Neural progenitor cell (in vitro differentiated cells): ENCODE results near the gene TBXAS1. TPM values are rescaled to one million over a fixed set of nuclear protein-coding genes. Genes with fewer than 3 reads are reported as not detected.
"Not testable (repeated sequence)": the region's sequence is repeated elsewhere in the genome, so short reads cannot be mapped to it uniquely, and the experiment has no call there.

Experiments used
- DNase-seq: peaks from one replicate; pipeline ENCODE4 v3.0.0-alpha.2; 2016; ENCODE audit warnings: low spot score
- H2AFZ ChIP-seq: fragments of 200-600 bp; sonication (generic); replicated peaks from 2 replicates; pipeline ENCODE4 v1.6.1; 2016; ENCODE audit warnings: antibody characterized with exemption
- H3F3A ChIP-seq: fragments of 200-600 bp; sonication (generic); 2 replicates; pipeline ENCODE4 v1.6.1; 2016; ENCODE audit warnings: antibody characterized with exemption, low read depth
- H3K27ac ChIP-seq: fragments of 200-600 bp; sonication (generic); 2 replicates; pipeline ENCODE4 v1.5.1; 2016; ENCODE audit warnings: mild to moderate bottlenecking
- H3K27me3 ChIP-seq: fragments of 200-600 bp; sonication (generic); 2 replicates; pipeline ENCODE4 v1.6.1; 2016; ENCODE audit warnings: mild to moderate bottlenecking, moderate library complexity
- H3K36me3 ChIP-seq: fragments of 200-600 bp; sonication (generic); 2 replicates; pipeline ENCODE4 v1.5.1; 2016
- H3K4me1 ChIP-seq: fragments of 200-600 bp; sonication (generic); 2 replicates; pipeline ENCODE4 v1.6.1; 2016; ENCODE audit warnings: mixed run types
- H3K4me2 ChIP-seq: fragments of 200-600 bp; sonication (generic); 2 replicates; pipeline ENCODE4 v1.6.1; 2016
- H3K4me3 ChIP-seq: fragments of 200-600 bp; sonication (generic); 2 replicates; pipeline ENCODE4 v1.5.1; 2016
- H3K79me2 ChIP-seq: fragments of 200-600 bp; sonication (generic); 2 replicates; pipeline ENCODE4 v1.6.1; 2016; ENCODE audit warnings: low read depth
- H3K9ac ChIP-seq: fragments of 200-600 bp; sonication (generic); 2 replicates; pipeline ENCODE4 v1.6.1; 2016
- H3K9me3 ChIP-seq: fragments of 200-600 bp; sonication (generic); 2 replicates; pipeline ENCODE4 v1.5.1; 2016; ENCODE audit warnings: low read depth
- H4K20me1 ChIP-seq: fragments of 200-600 bp; sonication (generic); 2 replicates; pipeline ENCODE4 v1.6.1; 2016; ENCODE audit warnings: low read depth
- H3K27ac Mint-ChIP-seq: 3 replicates; pipeline ENCODE4 v1.8.0; 2021; ENCODE audit warnings: mixed read lengths
- H3K27me3 Mint-ChIP-seq: 2 replicates; pipeline ENCODE4 v1.8.0; 2022; ENCODE audit warnings: low read depth, mild to moderate bottlenecking, inconsistent platforms, moderate library complexity, mixed read lengths; ENCODE audit not compliant: insufficient read depth
- H3K36me3 Mint-ChIP-seq: 3 replicates; pipeline ENCODE4 v1.8.0; 2021; ENCODE audit warnings: mixed read lengths
- H3K4me1 Mint-ChIP-seq: 3 replicates; pipeline ENCODE4 v1.8.0; 2021; ENCODE audit warnings: mixed read lengths
- H3K4me3 Mint-ChIP-seq: 3 replicates; pipeline ENCODE4 v1.8.0; 2021; ENCODE audit warnings: mild to moderate bottlenecking, moderate library complexity, mixed read lengths
- H3K9me3 Mint-ChIP-seq: 3 replicates; pipeline ENCODE4 v1.8.0; 2020; ENCODE audit warnings: mixed read lengths
- EZH2 ChIP-seq: fragments of 200-600 bp; sonication (generic); IDR thresholded peaks from 2 replicates; pipeline ENCODE4 v1.6.1; 2017; ENCODE audit warnings: antibody characterized with exemption, mild to moderate bottlenecking, moderate library complexity
- EZH2phosphoT487 ChIP-seq: fragments of 200-600 bp; sonication (generic); IDR thresholded peaks from 2 replicates; pipeline ENCODE4 v1.6.1; 2017; ENCODE audit warnings: antibody characterized with exemption
- total RNA-seq: library from RNA; depleted of rRNA; stranded (reverse); fragments of >200 nt; gene quantifications from 2 replicates; pipeline ENCODE4 v1.2.3, GENCODE V29; 2015; ENCODE audit warnings: low replicate concordance
- TF ChIP-seq, protein P1 (sequence below): fragments of 200-600 bp; sonication (generic); IDR thresholded peaks from 2 replicates; pipeline ENCODE4 v1.5.1; 2017; ENCODE audit warnings: antibody characterized with exemption, mild to moderate bottlenecking

TBXAS1 gene
- total RNA-seq, 1 donor from 2014 or later = not detected

DNA sequence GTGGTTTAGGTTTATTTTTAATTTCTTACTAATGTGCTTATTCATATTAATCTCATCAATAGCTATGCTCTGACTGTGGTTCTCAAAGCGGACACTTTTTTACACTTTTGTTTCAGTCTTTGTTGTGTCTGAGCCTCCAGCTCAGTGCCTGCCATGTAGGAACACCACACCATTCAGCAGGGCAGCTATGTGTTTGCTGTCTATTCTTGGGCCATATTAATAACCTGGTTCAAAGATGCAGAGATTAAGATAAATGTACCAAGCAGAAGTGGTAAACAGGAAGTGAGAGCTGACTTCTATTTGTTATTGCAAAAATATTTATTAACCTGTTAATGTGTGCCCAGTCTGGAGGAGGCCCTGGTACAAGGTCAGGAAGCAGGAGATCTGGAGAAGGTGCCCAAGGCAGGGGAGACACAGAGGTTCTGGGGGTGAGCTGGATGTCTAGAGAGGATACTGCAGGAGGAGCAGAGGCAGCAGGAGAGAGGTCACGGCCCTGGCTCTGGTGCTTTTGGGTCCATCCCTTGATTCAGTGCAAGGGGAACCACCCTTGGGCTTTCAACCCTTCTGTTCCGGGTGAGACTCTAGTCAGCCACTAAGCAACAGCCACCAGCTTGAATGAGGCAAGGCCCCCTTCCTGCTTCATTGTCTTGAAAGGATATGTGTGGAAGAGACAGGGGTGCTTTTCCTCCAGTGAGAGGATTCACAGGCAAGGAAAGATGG lies 1.9 kb downstream of the TBXAS1 start:
- H3K27ac ChIP-seq = no peak overlapping the region
- H3K27me3 ChIP-seq = no peaks in the 10 kb centered on the region
- Mint-ChIP-seq H3K36me3 (peaks cover 2% of the 10 kb centered on the region), H3K27me3 (peaks cover 4% of the 10 kb centered on the region), H3K27ac (no peak overlapping the region), H3K4me3 (no peak overlapping the region), H3K9me3 (peaks cover 14% of the 10 kb centered on the region), H3K4me1 (peaks cover 7% of the 10 kb centered on the region)
- no peaks in the 10 kb centered on the region for H3K79me2 ChIP-seq
- H3K9ac ChIP-seq = no peak overlapping the region
- H3K36me3 ChIP-seq = no peaks in the 10 kb centered on the region
- DNase-seq = no peak
- H3K9me3 ChIP-seq = no peaks in the 10 kb centered on the region
- H3K4me2 ChIP-seq = no peak overlapping the region
- H4K20me1 ChIP-seq = no peaks in the 10 kb centered on the region
- no peaks in the 10 kb centered on the region for H3F3A ChIP-seq
- H2AFZ ChIP-seq = no peak overlapping the region
- H3K4me1 ChIP-seq = no peaks in the 10 kb centered on the region
- no peak overlapping the region for H3K4me3 ChIP-seq
- TF ChIP-seq EZH2 = no peak
- TF ChIP-seq, protein P1, sequence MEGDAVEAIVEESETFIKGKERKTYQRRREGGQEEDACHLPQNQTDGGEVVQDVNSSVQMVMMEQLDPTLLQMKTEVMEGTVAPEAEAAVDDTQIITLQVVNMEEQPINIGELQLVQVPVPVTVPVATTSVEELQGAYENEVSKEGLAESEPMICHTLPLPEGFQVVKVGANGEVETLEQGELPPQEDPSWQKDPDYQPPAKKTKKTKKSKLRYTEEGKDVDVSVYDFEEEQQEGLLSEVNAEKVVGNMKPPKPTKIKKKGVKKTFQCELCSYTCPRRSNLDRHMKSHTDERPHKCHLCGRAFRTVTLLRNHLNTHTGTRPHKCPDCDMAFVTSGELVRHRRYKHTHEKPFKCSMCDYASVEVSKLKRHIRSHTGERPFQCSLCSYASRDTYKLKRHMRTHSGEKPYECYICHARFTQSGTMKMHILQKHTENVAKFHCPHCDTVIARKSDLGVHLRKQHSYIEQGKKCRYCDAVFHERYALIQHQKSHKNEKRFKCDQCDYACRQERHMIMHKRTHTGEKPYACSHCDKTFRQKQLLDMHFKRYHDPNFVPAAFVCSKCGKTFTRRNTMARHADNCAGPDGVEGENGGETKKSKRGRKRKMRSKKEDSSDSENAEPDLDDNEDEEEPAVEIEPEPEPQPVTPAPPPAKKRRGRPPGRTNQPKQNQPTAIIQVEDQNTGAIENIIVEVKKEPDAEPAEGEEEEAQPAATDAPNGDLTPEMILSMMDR = no peak
- no peak for TF ChIP-seq EZH2phosphoT487

DNA sequence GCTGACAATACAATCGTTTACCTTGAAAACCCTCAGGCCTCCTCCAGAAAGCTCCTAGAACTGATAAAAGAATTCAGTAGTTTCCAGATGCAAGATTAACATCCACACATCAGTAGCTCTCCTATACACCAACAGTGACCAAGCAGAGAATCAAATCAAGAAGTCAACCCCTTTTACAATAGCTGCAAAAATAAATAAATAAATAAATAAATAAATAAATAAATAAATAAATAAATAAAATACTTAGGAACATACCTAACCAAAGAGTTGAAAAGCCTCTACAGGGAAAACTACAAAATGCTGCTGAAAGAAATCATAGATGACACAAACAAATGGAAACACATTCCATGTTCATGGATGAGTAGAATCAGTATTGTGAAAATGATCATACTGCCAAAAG lies 6.8 kb downstream of the TBXAS1 start:
- not testable (repeated sequence) for H3K27me3 ChIP-seq, H4K20me1 ChIP-seq, H3K27ac Mint-ChIP-seq, DNase-seq, H3K36me3 ChIP-seq, H3K79me2 ChIP-seq, H3K4me3 Mint-ChIP-seq, H3F3A ChIP-seq, H3K4me1 ChIP-seq, H3K9ac ChIP-seq, H3K4me2 ChIP-seq, H2AFZ ChIP-seq, H3K27ac ChIP-seq, H3K27me3 Mint-ChIP-seq, H3K36me3 Mint-ChIP-seq, H3K9me3 ChIP-seq, H3K4me3 ChIP-seq
- H3K4me1 Mint-ChIP-seq = peaks cover 12% of the 10 kb centered on the region
- H3K9me3 Mint-ChIP-seq = peaks cover 14% of the 10 kb centered on the region

- H3K4me1 ChIP-seq, H3K27ac ChIP-seq, H3F3A ChIP-seq, DNase-seq, H3K4me3 ChIP-seq, H2AFZ ChIP-seq, H3K79me2 ChIP-seq, H3K9me3 ChIP-seq, H3K4me2 ChIP-seq, H3K27me3 Mint-ChIP-seq, H3K36me3 ChIP-seq, H3K9ac ChIP-seq, H3K27ac Mint-ChIP-seq, H3K36me3 Mint-ChIP-seq, H3K27me3 ChIP-seq, H4K20me1 ChIP-seq, H3K4me3 Mint-ChIP-seq: not testable (repeated sequence)
- peaks cover 12% of the 10 kb centered on the region for H3K9me3 Mint-ChIP-seq
- H3K4me1 Mint-ChIP-seq = peaks cover 12% of the 10 kb centered on the region
These were observed 8.2 kb downstream of the TBXAS1 start for GRCh38 chr7:139837291-139837690.

- no peaks in the 10 kb centered on the region for H3F3A ChIP-seq
- TF ChIP-seq EZH2phosphoT487 (no peak), EZH2 (no peak)
- TF ChIP-seq, protein P1 = no peak
- peaks cover 3% of the 10 kb centered on the region for H3K27me3 Mint-ChIP-seq
These were observed 9.2 kb downstream of the TBXAS1 start for GRCh38 chr7:139838276-139838675.

More at GRCh38 chr7:139838276-139838675, 9.2 kb downstream of the TBXAS1 start:
- H3K9me3 Mint-ChIP-seq = peaks cover 4% of the 10 kb centered on the region
- Histone ChIP-seq H3K36me3 (no peaks in the 10 kb centered on the region), H3K79me2 (no peaks in the 10 kb centered on the region), H4K20me1 (no peaks in the 10 kb centered on the region), H3K9ac (no peak overlapping the region), H3K27ac (no peak overlapping the region), H3K4me1 (peaks cover 10% of the 10 kb centered on the region), H3K27me3 (no peaks in the 10 kb centered on the region), H3K4me2 (no peak overlapping the region), H3K4me3 (no peak overlapping the region), H3K9me3 (no peaks in the 10 kb centered on the region), H2AFZ (no peak overlapping the region)
- DNase-seq = no peak
- no peak overlapping the region for H3K27ac Mint-ChIP-seq
- H3K4me1 Mint-ChIP-seq = peaks cover 12% of the 10 kb centered on the region
- H3K4me3 Mint-ChIP-seq = no peak overlapping the region
- no peaks in the 10 kb centered on the region for H3K36me3 Mint-ChIP-seq
